Spinal cord (tissue), 10 donors: Measurements from ENCODE around the gene RAB27B. TPM values are rescaled to one million over a fixed set of nuclear protein-coding genes. Genes with fewer than 3 reads are reported as not detected.
"Not testable (repeated sequence)": the region's sequence is repeated elsewhere in the genome, so short reads cannot be mapped to it uniquely, and the experiment has no call there.

ENCODE experiments used
- DNase-seq, 6 donors: peaks; one replicate each; pipeline versions ENCODE4 v3.0.0 to v3.0.0-alpha.2; 2013 to 2015; ENCODE audit warnings: low spot score in 6 of 6, low read depth in 4 of 6
- H3K27ac ChIP-seq: one replicate; pipeline ENCODE4 v1.5.1; 2013; ENCODE audit warnings: low read depth, low read length, control low read depth
- H3K27me3 ChIP-seq: one replicate; pipeline ENCODE4 v1.6.1; 2013; ENCODE audit warnings: low read length; ENCODE audit not compliant: control insufficient read depth, insufficient read depth
- H3K36me3 ChIP-seq: one replicate; pipeline ENCODE4 v1.6.1; 2013; ENCODE audit warnings: low read length; ENCODE audit not compliant: control insufficient read depth, insufficient read depth
- H3K4me1 ChIP-seq: one replicate; pipeline ENCODE4 v1.6.1; 2013; ENCODE audit warnings: low read length; ENCODE audit not compliant: control insufficient read depth, insufficient read depth
- H3K4me3 ChIP-seq: one replicate; pipeline ENCODE4 v1.5.1; 2013; ENCODE audit warnings: low read depth, low read length, control low read depth
- H3K9me3 ChIP-seq: one replicate; pipeline ENCODE4 v1.6.1; 2013; ENCODE audit warnings: low read length; ENCODE audit not compliant: control insufficient read depth, insufficient read depth
- WGBS: methylation state at CpG from one replicate; pipeline ENCODE4 v1.1.5; 2013; ENCODE audit warnings: missing lambda C conversion rate; ENCODE audit not compliant: insufficient coverage; 5-methylcytosine and 5-hydroxymethylcytosine counted together
- polyA plus RNA-seq, 2 donors: library from polyadenylated mRNA; unstranded; fragments of 120-200 nt; gene quantifications; one replicate each; pipeline ENCODE4 v1.2.1, GENCODE V29; 2013; ENCODE audit not compliant: insufficient read length in 2 of 2
- total RNA-seq, 2 donors: library from RNA; depleted of rRNA in 1 of 2; stranded (reverse); fragments of 120-200 nt in 1 of 2; fragments of >200 nt in 1 of 2; gene quantifications; one replicate each; pipeline versions ENCODE4 v1.2.3 to v1.2.4, GENCODE V29; 2013 to 2014
- donor health status: healthy.

Gene RAB27B
- total and polyA plus RNA-seq, 4 donors: 13.3 to 71.8 (median 18.3) TPM

DNA sequence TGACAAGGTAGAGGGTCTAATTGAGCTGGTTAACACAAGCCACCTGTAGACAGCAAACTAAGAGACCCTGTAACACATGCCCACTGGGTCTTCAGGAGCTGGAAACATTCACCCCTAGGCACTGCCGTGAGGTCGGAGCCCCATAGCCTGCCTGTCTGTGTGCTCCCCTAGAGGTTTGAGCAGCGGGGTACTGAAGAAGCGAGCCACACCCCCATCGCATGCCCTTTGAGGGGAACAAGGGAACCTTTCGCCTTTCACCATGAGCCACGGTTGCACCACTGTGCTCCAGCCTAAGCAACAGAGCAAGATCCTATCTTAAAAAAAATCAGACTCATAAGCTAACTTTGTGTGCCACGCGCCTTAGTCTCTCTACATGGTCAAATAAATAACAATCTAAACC lies 36.2 kb upstream of the RAB27B start:
- Histone ChIP-seq H3K27ac (no peak overlapping the region), H3K36me3 (peaks cover 3% of the 10 kb centered on the region), H3K27me3 (no peaks in the 10 kb centered on the region), H3K4me3 (no peak overlapping the region), H3K4me1 (no peaks in the 10 kb centered on the region), H3K9me3 (no peaks in the 10 kb centered on the region)
- 97% methylated on average over 6 of the region's 9 CpGs for WGBS
- no peak for DNase-seq

- H3K9me3 ChIP-seq: no peaks in the 10 kb centered on the region
- H3K4me1 ChIP-seq: no peaks in the 10 kb centered on the region
- no peak overlapping the region for H3K27ac ChIP-seq
- peaks cover 3% of the 10 kb centered on the region for H3K36me3 ChIP-seq
- no peaks in the 10 kb centered on the region for H3K27me3 ChIP-seq
- no peak for DNase-seq
- no CpG with 5 or more reads among the region's 1 CpG for WGBS
- H3K4me3 ChIP-seq: no peak overlapping the region
Observed at GRCh38 chr18:54794823-54795222, 33.5 kb upstream of the RAB27B start.

DNA sequence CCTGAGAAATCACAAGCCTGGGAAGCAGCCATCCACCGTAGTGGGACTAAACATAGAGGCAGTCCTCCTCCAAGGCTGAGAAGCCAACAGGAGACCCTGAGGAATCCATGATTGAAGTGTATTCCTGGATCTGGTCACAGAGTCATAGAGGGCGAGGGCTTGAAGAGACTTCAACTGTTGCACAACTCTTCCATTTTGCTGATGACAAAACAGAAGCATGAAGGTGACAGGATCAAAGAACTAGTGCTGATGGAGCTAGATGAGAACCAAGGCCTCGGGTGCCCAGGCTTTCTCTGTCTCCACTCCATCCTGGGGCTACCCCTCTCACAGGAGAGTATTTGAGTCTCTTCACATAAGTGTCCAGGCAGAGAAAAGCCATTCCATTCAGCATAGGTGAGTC lies 30.1 kb upstream of the RAB27B start:
- no peak for DNase-seq
- Histone ChIP-seq H3K27ac (no peak overlapping the region), H3K36me3 (no peaks in the 10 kb centered on the region), H3K9me3 (no peaks in the 10 kb centered on the region), H3K4me1 (no peaks in the 10 kb centered on the region), H3K4me3 (no peak overlapping the region), H3K27me3 (no peaks in the 10 kb centered on the region)
- 100% methylated on average over 1 of the region's 3 CpGs for WGBS

GRCh38 chr18:54801374-54801773 lies 26.9 kb upstream of the RAB27B start:
- Histone ChIP-seq H3K4me3 (no peak overlapping the region), H3K27me3 (no peaks in the 10 kb centered on the region), H3K36me3 (no peaks in the 10 kb centered on the region), H3K27ac (no peak overlapping the region), H3K4me1 (no peaks in the 10 kb centered on the region), H3K9me3 (no peaks in the 10 kb centered on the region)
- no peak for DNase-seq
- WGBS: no CpG with 5 or more reads among the region's 1 CpG

DNA sequence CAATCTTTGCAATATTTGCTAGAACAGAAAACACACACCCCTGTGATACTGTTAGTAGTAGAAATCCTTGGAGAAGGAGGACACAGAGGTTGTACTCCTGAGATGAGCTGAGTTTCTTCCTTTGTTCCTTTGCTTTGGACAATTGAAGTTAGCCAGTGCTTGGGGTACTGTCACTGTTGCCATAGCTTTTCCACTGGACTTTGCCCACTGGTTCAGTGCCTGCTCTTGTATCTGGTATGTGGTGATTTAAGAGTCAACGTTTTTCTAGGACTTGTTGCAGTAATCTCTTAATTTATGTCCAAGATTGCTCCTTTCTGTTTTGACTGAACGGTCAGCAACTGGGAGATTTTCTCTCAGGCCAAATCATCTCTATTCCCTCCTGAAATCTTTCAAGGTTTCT lies 26.1 kb upstream of the RAB27B start:
- H3K4me1 ChIP-seq: no peaks in the 10 kb centered on the region
- WGBS: no CpG with 5 or more reads among the region's 2 CpGs
- no peaks in the 10 kb centered on the region for H3K9me3 ChIP-seq
- no peak overlapping the region for H3K4me3 ChIP-seq
- no peaks in the 10 kb centered on the region for H3K36me3 ChIP-seq
- DNase-seq: no peak
- H3K27ac ChIP-seq: no peak overlapping the region
- no peaks in the 10 kb centered on the region for H3K27me3 ChIP-seq

DNA sequence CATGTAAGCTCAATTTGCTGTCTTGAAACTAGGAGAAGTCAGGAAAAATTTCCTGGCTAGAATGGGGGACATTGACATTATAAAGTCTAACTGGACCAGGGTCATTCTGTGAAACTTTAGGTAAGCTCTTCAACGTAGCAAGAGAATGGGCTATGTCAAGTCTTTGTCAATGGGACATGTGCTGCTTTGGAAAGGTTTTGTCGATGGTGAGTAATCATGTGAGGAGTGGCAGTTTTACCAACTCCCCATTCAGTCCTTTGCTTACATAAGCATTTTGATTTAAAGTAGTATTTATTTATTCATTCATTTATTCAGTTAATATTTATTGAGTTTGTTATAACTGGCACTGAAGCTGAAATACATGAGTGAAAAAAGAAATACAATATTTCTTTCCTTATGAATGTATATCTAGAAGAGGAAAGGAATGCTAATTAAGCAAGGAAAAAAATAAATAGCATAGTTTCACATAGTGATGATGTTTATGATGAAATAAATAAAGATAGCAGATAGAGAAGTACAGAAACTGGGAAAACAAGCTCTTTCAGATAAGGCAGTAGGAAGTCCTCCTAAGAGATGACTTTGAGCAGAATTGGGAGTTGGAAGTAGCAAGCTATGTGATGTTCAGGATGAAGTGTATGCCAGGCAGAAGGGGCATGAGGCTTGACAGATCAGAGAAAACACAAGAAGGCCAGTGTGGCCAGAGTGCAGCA lies 25.4 kb upstream of the RAB27B start:
- no CpG with 5 or more reads among the region's 2 CpGs for WGBS
- Histone ChIP-seq H3K27ac (no peak overlapping the region), H3K27me3 (no peaks in the 10 kb centered on the region), H3K4me3 (no peak overlapping the region), H3K36me3 (no peaks in the 10 kb centered on the region), H3K9me3 (no peaks in the 10 kb centered on the region), H3K4me1 (no peaks in the 10 kb centered on the region)
- DNase-seq: no peak

DNA sequence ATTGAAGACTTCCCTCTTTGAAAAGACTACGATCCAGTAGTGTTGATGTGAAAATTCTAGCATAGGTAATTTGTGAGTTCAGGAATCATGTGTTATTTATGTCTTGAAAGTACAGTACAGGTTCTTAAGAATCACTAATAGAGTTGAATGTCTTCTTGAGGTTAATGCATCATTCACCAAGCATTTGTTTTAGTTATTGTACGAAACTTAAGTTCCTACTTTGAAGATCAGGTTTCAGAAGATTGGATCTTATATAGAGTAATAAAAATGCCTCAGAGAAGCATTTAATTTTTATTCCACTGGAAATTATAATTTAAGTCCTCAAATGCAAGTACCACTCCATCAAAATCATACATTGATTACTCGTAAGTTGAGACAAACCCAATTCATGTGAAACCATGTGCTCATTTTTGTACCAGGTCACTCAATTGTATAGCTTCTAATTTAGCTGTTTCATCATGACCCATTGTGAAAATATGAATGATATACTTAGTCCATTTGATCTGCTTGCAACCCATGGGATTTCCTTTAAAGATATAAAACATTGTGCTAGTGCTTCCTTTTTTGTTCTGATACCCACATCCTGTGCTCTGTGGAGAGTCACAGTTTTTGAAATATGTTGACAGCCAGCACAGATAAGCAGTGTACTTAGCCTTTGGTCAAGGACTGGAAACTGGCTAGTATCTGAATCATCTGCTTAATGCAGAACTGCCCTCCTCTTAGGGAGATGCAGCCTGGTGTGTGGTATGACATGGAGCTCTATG lies 22.5 kb upstream of the RAB27B start:
- H3K27me3 ChIP-seq: no peaks in the 10 kb centered on the region
- H3K4me1 ChIP-seq: no peaks in the 10 kb centered on the region
- no peaks in the 10 kb centered on the region for H3K9me3 ChIP-seq
- no peaks in the 10 kb centered on the region for H3K36me3 ChIP-seq
- WGBS: no CpG with 5 or more reads among the region's 3 CpGs
- no peak overlapping the region for H3K27ac ChIP-seq
- DNase-seq: no peak
- no peak overlapping the region for H3K4me3 ChIP-seq

GRCh38 chr18:54806526-54806925 lies 21.8 kb upstream of the RAB27B start:
- no peak overlapping the region for H3K27ac ChIP-seq
- DNase-seq: no peak
- no peaks in the 10 kb centered on the region for H3K36me3 ChIP-seq
- no peaks in the 10 kb centered on the region for H3K27me3 ChIP-seq
- H3K9me3 ChIP-seq: no peaks in the 10 kb centered on the region
- no peak overlapping the region for H3K4me3 ChIP-seq
- H3K4me1 ChIP-seq: no peaks in the 10 kb centered on the region

DNA sequence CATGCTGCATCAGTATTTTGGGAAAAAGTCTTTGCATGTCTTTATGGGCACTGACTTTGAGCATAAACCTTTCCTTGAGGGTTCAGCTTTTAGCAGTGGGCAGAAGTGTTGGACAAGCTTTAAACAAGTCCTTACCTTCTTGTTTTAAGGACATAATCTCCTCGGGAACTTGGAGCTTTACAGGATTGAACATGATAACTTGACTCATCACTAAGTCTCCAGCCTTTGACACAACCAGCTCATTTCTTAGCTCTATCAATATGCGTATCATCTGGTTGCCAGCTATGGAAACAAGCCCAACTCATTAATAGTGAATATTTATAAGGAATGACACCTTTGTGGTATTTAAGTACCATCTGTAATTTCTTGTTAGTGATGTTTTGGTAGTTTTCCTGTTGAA lies 21.0 kb upstream of the RAB27B start:
- Histone ChIP-seq H3K27ac (no peak overlapping the region), H3K36me3 (no peaks in the 10 kb centered on the region), H3K27me3 (no peaks in the 10 kb centered on the region), H3K4me3 (no peak overlapping the region), H3K9me3 (no peaks in the 10 kb centered on the region), H3K4me1 (no peaks in the 10 kb centered on the region)
- 83% methylated on average over 1 of the region's 2 CpGs for WGBS
- no peak for DNase-seq

GRCh38 chr18:54810662-54811061 lies 17.6 kb upstream of the RAB27B start:
- not testable (repeated sequence) for H3K27me3 ChIP-seq, H3K27ac ChIP-seq, H3K4me3 ChIP-seq, H3K9me3 ChIP-seq, H3K36me3 ChIP-seq, H3K4me1 ChIP-seq, DNase-seq
- WGBS: no CpG with 5 or more reads among the region's 5 CpGs
